Activated CD4-positive, alpha-beta T cell treated with anti-CD3 and anti-CD28 coated beads, Interleukin-2, amount 10 ng/mL, durations not matched to agents 24 days and 14 days (primary cell): ENCODE measurements around the gene IGF2BP2. TPM values are rescaled to one million over a fixed set of nuclear protein-coding genes. Genes with fewer than 3 reads are reported as not detected.

ENCODE experiments used
- DNase-seq: peaks from one replicate; pipeline ENCODE4 v3.0.0; 2022
- H3K27ac Mint-ChIP-seq: one replicate; pipeline ENCODE4 v1.8.0; 2022; ENCODE audit warnings: mild to moderate bottlenecking, mixed read lengths
- H3K27me3 Mint-ChIP-seq: one replicate; pipeline ENCODE4 v1.8.0; 2022; ENCODE audit warnings: mixed read lengths
- H3K36me3 Mint-ChIP-seq: one replicate; pipeline ENCODE4 v1.8.0; 2022; ENCODE audit warnings: low read depth, mild to moderate bottlenecking, mixed read lengths
- H3K4me1 Mint-ChIP-seq: one replicate; pipeline ENCODE4 v1.8.0; 2021; ENCODE audit warnings: mixed read lengths
- H3K4me3 Mint-ChIP-seq: one replicate; pipeline ENCODE4 v1.8.0; 2022; ENCODE audit warnings: mild to moderate bottlenecking, moderate library complexity, mixed read lengths
- H3K9me3 Mint-ChIP-seq: one replicate; pipeline ENCODE4 v1.8.0; 2021; ENCODE audit warnings: mixed read lengths
- intact Hi-C: fragments of 100-400 bp; cut with micrococcal nuclease; formaldehyde crosslinking; loops from one replicate; pipeline ENCODE4 v1.15.1; 2023
- total RNA-seq: library from RNA; stranded (reverse); gene quantifications from 2 replicates; pipeline ENCODE4 v1.2.3, GENCODE V29; 2022

The IGF2BP2 gene
- total RNA-seq, 1 donor from 2014 or later = 0.89 TPM

- Mint-ChIP-seq H3K27ac (no peak overlapping the region), H3K4me3 (no peak overlapping the region), H3K4me1 (peaks cover 8% of the 10 kb centered on the region), H3K36me3 (peaks cover 27% of the 10 kb centered on the region), H3K27me3 (no peaks in the 10 kb centered on the region), H3K9me3 (no peaks in the 10 kb centered on the region)
- intact Hi-C loops = no loop called here
- no peak for DNase-seq
Observed at GRCh38 chr3:185631508-185632206, 193.2 kb downstream of the IGF2BP2 start.

DNA sequence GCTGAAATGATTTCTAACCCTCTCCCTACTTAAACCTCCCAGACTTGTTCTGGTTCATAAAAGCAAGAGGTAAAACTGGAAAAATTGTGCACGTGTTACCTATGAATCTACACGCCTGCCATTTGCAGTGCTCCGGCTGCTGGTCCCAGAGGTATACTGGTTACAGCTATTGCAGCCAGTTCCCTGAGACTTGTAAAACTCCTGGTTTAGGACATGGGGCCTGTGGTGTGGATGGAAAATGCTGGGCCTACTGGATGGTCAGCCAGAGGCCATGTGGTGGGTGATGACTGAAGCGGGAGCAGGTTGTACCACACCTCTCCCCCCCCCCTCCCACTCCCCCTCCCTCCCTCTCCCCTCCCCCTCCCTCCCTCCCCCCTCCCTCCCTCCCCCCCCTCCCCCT lies 193.7 kb downstream of the IGF2BP2 start:
- H3K9me3 Mint-ChIP-seq = no peaks in the 10 kb centered on the region
- no peak for DNase-seq
- H3K36me3 Mint-ChIP-seq = peaks cover 30% of the 10 kb centered on the region
- intact Hi-C loops = no loop called here
- H3K4me3 Mint-ChIP-seq = no peak overlapping the region
- H3K27ac Mint-ChIP-seq = no peak overlapping the region
- H3K4me1 Mint-ChIP-seq = peaks cover 9% of the 10 kb centered on the region
- no peaks in the 10 kb centered on the region for H3K27me3 Mint-ChIP-seq

DNA sequence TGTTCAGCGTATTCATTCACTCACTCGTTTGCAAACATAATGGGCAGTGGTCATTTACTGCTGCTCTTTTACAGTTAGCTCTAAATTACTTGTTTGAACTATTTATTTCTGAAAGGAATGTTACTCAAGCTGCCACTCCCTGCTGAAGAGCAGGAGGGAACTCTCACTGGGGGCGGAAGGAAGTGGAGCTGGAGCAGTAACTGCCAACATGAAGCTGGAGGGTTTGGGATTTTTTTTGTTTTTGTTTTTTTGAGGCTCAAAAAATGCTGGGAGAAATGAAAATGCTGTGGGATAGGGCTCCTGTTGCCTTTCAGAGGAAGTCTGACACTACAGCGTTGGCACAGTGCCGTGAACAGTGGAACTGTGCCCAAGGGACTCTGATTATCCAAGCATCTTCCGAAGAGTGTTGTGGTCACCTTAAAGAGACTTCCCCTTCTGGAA lies 194.6 kb downstream of the IGF2BP2 start:
- no peak for DNase-seq
- Mint-ChIP-seq H3K4me1 (peaks cover 14% of the 10 kb centered on the region), H3K27ac (no peak overlapping the region), H3K9me3 (no peaks in the 10 kb centered on the region), H3K27me3 (no peaks in the 10 kb centered on the region), H3K36me3 (peaks cover 37% of the 10 kb centered on the region), H3K4me3 (no peak overlapping the region)
- intact Hi-C loops = no loop called here

DNA sequence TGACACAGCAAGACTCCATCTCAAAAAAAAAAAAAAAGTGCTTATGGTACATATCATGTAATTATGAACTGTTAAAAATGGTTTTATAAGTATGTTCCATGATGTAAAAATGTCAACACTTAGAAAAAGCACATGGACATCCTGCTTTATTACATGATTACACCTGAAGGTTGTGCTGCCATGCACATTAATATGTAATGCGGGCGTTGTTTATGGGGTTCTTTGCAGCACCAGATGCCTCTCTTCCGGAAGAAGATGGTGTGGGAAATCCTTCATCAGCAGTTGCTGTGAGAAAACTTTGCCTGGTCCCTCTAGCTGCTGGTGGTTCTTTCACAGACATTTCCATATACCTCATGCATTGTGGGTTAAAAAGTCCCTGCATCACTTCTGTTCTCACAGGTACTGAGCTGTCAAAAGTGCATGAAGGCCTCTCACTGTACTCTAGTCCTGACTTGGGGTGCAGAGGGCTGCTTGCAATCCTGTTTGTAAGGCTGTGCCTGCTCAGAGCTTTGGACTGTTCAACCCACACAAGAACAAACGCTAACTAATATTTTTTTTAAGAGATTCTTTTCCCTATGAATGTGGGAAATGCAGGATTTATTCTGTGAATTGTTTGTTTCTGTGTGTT lies 195.2 kb downstream of the IGF2BP2 start:
- no peaks in the 10 kb centered on the region for H3K9me3 Mint-ChIP-seq
- H3K4me1 Mint-ChIP-seq = peaks cover 14% of the 10 kb centered on the region
- H3K36me3 Mint-ChIP-seq = peaks cover 39% of the 10 kb centered on the region
- H3K27me3 Mint-ChIP-seq = no peaks in the 10 kb centered on the region
- no peak for DNase-seq
- intact Hi-C loops = no loop called here
- no peak overlapping the region for H3K27ac Mint-ChIP-seq
- H3K4me3 Mint-ChIP-seq = no peak overlapping the region

- DNase-seq = peak; percentile 70
- no peaks in the 10 kb centered on the region for H3K27me3 Mint-ChIP-seq
- intact Hi-C loops = no loop called here
- peak overlapping the region; percentile 78 for H3K27ac Mint-ChIP-seq
- no peaks in the 10 kb centered on the region for H3K9me3 Mint-ChIP-seq
- peaks cover 44% of the 10 kb centered on the region for H3K36me3 Mint-ChIP-seq
- H3K4me3 Mint-ChIP-seq = peak overlapping the region; percentile 34
- peaks cover 11% of the 10 kb centered on the region for H3K4me1 Mint-ChIP-seq
Observed at GRCh38 chr3:185625784-185626183, 199.1 kb downstream of the IGF2BP2 start.

DNA sequence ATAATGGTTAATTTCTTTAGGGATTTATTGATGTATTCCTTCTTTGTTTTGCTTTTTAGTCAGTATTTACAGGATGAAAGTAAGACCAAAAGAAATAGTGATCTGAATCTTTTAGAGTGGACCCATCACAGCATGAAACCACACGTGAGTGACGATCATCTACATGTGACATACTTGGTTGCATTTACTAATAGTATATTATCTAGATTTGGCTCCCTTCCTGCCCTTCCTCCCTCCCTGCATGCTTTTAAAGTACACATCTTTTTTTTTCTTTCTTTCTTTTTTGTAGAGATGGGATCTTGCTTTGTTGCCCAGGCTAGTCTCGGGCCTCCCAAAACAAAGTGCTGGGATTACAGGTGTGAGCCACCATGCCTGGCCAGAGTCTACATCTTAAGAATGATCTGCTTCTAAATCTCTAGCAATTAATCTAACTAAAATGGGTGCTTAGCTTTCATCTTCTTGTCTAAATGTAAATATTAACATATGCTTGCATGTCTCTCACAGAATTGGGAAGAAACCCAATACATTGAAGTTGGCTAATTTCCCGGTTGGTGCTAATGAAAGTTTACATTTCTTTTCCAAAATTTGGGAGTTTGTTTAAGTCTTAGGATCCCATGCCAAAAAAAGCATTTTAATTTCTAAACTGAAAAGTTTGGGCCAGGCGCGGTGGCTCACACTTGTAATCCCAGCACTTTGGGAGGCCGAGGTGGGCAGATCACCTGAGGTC lies 200.7 kb downstream of the IGF2BP2 start:
- Mint-ChIP-seq H3K4me3 (no peak overlapping the region), H3K9me3 (no peaks in the 10 kb centered on the region), H3K4me1 (peaks cover 9% of the 10 kb centered on the region), H3K36me3 (peaks cover 41% of the 10 kb centered on the region), H3K27me3 (no peaks in the 10 kb centered on the region), H3K27ac (no peak overlapping the region)
- no peak for DNase-seq
- intact Hi-C loops = no loop called here

- Mint-ChIP-seq H3K4me3 (no peak overlapping the region), H3K27ac (peak overlapping the region; percentile 25), H3K36me3 (peaks cover 41% of the 10 kb centered on the region), H3K4me1 (peaks cover 2% of the 10 kb centered on the region), H3K9me3 (no peaks in the 10 kb centered on the region), H3K27me3 (no peaks in the 10 kb centered on the region)
- intact Hi-C loops = no loop called here
- no peak for DNase-seq
Observed at GRCh38 chr3:185613016-185613415, 211.8 kb downstream of the IGF2BP2 start.

DNA sequence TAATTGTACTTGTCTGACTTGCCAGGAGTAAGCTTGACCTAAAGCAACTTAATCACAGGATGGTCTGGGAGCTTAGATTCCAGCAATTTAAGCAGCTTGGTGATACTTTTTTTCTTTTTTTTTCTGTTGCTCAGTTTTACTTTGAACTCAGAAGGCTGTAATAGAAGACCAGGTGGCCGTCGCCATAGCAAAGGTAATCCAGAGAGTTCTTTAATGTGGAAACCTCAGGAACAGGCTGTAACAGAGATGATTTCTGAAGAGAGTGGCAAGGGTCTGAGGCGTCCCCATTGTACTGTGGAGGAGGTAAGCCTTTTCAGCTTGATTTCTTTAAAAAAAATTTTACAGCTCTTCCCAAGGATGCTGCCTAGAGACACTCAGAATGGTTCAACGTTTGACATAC lies 218.6 kb downstream of the IGF2BP2 start:
- H3K27me3 Mint-ChIP-seq = no peaks in the 10 kb centered on the region
- no peak for DNase-seq
- H3K36me3 Mint-ChIP-seq = peaks cover 50% of the 10 kb centered on the region
- no peaks in the 10 kb centered on the region for H3K4me1 Mint-ChIP-seq
- intact Hi-C loops = no loop called here
- H3K27ac Mint-ChIP-seq = no peak overlapping the region
- no peak overlapping the region for H3K4me3 Mint-ChIP-seq
- no peaks in the 10 kb centered on the region for H3K9me3 Mint-ChIP-seq

DNA sequence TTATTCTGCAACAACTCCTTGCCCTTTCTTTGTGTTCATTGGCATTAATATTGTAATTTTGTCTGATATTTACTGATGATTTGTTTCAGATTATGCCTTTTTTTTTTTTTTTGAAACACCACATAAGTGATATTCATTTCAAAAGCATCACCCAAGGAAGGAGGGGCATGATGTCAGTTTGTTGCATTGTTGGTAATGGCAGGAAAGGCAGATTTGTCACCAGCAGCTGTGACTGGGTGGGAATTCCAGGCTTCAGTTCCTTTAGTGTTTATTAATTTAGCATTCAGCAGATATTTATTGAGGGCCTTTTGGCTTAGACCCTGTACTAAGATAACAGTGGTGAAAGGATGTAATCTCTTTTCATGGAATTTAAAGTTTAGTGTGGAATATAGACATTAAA lies 219.3 kb downstream of the IGF2BP2 start:
- no peak overlapping the region for H3K27ac Mint-ChIP-seq
- DNase-seq = no peak
- intact Hi-C loops = no loop called here
- H3K4me1 Mint-ChIP-seq = no peaks in the 10 kb centered on the region
- peaks cover 50% of the 10 kb centered on the region for H3K36me3 Mint-ChIP-seq
- H3K4me3 Mint-ChIP-seq = no peak overlapping the region
- no peaks in the 10 kb centered on the region for H3K9me3 Mint-ChIP-seq
- no peaks in the 10 kb centered on the region for H3K27me3 Mint-ChIP-seq

DNA sequence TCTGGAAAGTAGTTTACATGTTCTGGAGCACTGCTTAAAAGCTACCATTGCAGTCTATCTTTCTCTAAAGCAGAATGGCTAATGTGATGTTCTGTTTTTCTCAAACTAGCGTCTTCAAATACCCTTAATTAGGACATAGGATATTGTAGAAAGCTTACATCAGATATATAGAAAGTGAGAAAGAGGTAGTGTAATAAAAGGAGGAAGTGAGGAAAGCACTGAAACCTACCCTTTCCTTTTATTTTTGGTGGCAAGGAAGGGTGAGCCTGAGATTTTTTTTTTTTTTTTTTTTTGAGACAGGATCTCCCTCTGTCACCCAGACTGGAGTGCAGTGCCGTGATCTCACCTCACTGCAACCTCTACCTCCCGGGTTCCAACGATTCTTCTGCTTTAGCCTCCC lies 229.3 kb downstream of the IGF2BP2 start:
- Mint-ChIP-seq H3K4me1 (peaks cover 4% of the 10 kb centered on the region), H3K9me3 (no peaks in the 10 kb centered on the region), H3K4me3 (no peak overlapping the region), H3K27me3 (no peaks in the 10 kb centered on the region), H3K27ac (no peak overlapping the region), H3K36me3 (peaks cover 16% of the 10 kb centered on the region)
- intact Hi-C loops = no loop called here
- no peak for DNase-seq

DNA sequence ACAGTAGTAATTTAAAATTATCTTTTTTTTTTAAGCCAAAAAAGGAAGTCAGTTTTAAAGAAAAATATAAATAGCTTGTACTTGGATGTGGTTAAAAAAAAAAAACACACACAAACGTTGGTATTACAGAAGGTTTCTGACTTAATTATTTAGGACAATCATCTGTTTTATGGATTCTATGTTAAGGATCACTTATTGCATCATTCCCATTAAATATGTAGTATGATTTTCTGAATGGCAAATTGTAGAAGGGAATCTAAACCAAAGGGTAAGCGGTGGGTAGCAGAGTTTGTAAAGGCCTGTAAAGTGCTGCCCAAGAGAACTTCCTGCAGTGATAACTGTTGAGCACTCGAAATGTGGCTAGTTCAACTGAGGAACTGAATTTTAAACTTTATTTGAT lies 230.8 kb downstream of the IGF2BP2 start:
- no peak for DNase-seq
- Mint-ChIP-seq H3K9me3 (no peaks in the 10 kb centered on the region), H3K4me1 (peaks cover 6% of the 10 kb centered on the region), H3K27ac (no peak overlapping the region), H3K27me3 (no peaks in the 10 kb centered on the region), H3K4me3 (no peak overlapping the region), H3K36me3 (peaks cover 13% of the 10 kb centered on the region)
- intact Hi-C loops = no loop called here

Other genes with a start within 250 kb of the IGF2BP2 start
- gene SENP2, start 238.7 kb downstream of the IGF2BP2 start, total RNA-seq = 37.8 and 41.9 TPM in 2 replicates
- gene TRA2B, start 113.0 kb upstream of the IGF2BP2 start, total RNA-seq = 311 and 314 TPM in 2 replicates